HG03558 (cell line): Measurements from ENCODE around the gene NTMT1.

ENCODE experiments used
- ATAC-seq: cut with Tn5 transposase; IDR thresholded peaks from one replicate; pipeline ENCODE4 v1.9.1; 2021; ENCODE audit warnings: moderate number of reproducible peaks; ENCODE audit not compliant: unreplicated experiment; ENCODE audit errors: extremely low read depth

NTMT1 gene

GRCh38 chr9:129596541-129597331 lies 29.2 kb upstream of the NTMT1 start:
- no peak for ATAC-seq

- ATAC-seq = no peak
Measured at GRCh38 chr9:129597355-129598088, 28.4 kb upstream of the NTMT1 start.

- ATAC-seq = no peak
Measured at GRCh38 chr9:129598089-129598596, 27.8 kb upstream of the NTMT1 start.

- no peak for ATAC-seq
Measured at GRCh38 chr9:129601082-129601674, 24.8 kb upstream of the NTMT1 start.

DNA sequence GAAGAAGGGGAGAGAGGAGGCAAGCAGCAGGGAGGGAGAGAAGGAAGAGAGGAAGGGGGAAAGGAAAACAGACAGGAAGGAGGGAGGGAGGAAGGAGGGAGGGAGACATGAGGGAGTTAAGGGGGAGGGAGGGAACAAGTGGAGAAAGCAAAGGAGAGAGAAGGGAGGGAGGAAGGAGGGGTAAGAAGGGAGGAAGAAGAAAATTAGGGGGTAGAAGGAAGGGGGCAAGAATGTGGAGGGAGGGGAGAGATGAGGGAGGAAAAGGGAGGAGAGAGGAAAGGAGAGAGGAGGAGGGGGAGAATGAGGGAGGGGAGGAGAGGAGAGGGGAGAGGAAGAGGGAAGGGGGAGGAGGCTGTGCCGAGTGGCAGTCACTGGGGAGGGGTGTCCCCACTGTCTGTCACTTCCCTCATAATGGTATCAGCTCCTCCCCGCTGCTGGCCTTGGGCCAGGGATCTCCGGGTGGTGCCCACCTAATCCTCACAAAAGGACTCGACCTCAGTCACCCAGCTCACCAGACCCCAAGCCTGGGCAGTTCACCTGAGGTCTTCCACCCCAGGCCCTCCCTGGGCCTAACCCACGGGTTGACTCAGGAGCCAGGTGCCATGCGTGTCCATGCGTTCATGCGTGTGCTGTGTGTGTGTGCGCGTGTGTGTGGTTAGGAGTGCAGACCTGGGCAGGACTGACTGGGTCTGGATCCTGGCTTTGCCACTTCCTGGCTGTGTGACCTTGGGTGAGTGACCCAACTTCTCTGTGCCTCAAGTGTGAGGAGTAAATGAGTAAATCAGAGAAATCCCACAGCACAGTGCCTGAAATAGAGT lies 23.2 kb upstream of the NTMT1 start:
- no peak for ATAC-seq

DNA sequence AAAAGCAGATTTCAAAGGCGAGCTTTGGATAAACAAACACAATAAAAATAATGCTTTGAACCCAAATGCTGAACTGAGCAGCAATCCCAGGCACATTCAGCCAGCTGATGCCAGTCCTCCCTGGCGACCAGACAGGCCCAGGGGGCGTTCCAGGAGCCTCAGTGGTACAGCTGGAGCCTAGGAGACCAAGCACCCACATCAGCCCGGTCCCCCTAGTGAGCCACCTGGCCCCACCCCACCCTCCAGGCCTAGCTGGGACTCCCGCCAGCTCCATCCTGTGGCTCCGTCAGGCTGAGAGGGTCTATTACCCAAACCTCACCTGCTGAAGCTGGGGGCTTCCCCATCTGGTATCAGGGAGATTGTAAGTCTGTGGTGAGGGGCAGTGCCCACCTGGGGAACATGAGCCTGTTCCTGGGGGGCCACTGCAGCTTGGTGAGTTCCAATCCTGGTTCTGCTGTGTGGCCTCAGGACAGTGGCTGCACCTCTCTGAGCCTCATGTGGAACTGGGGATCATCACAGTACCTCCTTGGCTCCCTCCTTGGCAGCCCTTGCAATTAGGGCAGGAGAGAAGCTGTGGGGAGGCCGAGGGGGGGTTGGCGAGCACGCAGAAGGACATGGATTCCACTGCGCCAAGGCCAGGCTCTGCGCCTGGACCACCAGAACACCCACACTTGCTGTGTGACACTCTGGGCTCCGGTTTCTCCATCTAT lies 21.8 kb upstream of the NTMT1 start:
- no peak for ATAC-seq

DNA sequence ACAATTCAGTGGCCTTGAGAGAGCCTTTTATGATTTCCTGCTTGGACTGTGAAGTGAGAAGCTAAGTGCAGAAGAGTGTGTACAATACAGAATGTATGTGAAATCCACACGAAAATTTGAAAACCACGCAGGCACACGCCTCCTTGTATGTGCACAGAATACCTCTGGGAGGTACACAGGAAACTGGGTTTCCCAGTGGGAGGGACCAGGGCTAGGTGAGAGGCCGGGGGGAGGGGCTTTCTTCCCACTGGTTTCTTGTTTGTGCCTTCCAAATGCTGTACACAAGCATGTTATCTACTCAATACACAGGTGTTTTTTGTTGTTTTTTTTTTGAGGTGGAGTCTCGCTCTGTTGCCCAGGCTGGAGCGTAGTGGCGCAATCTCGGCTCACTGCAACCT lies 21.2 kb upstream of the NTMT1 start:
- no peak for ATAC-seq

DNA sequence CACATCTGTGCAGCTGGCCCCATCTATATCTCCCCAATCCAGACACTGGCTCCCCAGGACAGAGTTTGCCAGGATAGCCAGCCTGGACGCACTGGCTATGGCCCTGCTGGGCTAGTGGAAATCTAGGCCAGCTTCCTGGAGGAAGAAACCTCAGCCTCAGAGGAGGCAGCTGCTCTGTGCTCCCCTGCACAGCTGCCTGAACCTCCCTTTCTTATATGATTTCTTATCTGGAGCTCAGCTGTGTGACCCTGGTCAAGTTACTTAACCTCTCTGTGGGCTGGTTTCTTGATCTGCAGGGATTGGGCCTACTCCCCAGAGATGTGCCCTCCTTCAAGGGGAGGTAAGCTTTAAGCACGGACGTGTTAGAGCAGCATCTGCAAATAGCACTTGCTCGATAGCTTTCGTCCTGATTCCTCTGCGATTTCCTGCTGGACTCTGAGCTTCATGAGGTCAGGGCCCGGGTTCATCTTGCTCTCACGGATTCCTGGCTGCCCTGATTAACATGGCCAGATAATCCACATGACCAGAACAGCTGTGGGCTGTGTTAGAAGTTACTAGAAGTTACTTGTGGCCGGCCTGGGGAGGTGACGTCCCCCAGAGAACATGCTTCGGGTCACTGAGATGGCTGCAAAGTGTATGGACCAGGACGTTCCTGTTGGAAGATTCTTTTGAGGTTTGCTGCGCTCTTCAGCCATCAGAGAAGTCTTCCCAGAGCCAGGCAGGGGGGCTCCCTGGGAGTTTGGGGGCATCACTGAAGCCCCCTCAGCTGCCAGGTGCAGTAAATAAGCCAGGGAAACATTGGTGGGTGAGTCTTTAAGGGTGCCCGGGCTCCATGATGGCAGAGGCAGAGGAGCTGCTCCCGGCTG lies 19.6 kb upstream of the NTMT1 start:
- no peak for ATAC-seq

- ATAC-seq = no peak
Measured at GRCh38 chr9:129607027-129607387, 19.0 kb upstream of the NTMT1 start.

DNA sequence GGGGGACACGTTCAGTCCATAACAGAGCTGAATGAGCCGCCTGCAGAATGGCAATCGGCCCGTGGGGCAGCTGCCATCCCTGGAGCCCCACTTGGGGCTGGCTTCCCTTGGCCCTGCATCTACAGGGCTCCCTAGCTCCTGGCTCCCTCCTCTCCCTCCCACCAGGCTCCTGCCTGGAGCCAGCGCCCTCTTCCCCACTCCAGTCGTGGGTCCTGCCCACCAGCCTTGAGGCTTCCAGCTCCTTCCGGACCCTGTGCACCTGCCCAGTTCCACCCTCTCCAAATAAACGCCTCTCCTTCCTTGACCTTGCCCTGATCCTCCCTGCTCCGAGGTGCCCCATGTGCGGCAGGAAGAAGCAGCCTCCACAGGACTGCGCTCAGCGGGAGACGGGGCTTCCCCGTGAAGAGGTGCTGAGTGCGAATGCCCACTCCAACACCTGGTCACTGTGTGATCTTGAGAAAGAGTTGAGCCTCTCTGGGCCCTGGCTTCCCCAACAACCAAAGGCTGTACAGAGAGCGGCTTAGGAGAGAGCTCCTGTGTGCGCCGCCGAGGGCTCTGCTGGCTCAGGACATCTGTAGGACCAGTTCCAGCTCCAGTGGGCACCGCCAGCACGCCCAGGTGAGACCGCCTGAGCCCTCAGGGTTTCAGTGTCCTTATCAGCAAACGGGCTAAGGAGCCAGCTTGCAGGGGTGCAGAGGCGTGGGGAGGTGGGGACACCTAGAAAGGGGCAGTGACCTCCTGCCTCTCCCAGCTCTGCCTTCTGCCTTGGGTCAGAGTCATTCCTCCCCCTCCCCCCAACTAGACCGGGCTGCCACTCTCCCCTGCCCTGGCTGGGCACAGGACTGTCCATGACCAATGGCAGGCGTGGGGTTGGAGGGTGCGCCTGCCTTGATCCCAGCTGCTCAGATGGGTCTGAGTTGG lies 17.1 kb upstream of the NTMT1 start:
- ATAC-seq = no peak

- ATAC-seq = no peak
Measured at GRCh38 chr9:129609486-129610212, 16.3 kb upstream of the NTMT1 start.

DNA sequence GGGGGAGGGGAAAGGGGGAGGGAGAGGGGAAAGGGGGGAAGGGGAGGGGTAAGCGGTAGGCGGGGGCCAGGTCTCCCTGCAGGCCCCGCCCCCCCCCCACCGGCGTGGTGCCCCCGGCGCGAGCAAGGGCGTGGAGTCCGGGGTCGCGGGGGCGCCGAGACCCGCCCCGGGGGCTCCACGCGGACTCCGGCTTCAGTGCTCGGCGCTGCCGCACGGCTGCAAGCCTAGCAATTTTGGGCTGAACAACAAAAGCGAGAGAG lies 15.8 kb upstream of the NTMT1 start:
- ATAC-seq = no peak

GRCh38 chr9:129610473-129611306 lies 15.3 kb upstream of the NTMT1 start:
- no peak for ATAC-seq

DNA sequence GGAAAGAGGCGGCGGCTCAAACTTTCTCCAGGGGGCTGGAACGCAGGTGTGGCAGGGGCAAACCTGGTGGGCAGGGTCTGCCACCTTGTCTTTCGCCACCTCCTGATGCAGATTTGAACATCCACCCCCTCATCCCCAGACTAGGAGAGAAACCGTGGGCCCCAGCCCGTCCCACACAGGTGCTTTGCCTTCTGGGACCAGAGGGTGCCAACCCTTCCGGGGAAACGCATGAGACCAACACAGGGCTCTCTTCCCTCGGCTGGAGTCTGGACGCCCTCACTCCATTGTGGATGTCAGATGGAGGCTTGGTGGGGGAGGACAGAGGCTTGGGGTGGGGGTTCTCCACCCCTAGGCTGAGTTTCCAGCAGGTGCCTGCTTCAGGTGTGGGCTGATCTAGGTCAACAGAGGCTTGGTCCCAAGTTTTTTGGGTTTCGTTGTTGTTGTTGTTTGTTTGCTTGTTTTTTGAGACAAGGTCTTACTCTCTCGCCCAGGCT lies 14.6 kb upstream of the NTMT1 start:
- ATAC-seq = no peak

DNA sequence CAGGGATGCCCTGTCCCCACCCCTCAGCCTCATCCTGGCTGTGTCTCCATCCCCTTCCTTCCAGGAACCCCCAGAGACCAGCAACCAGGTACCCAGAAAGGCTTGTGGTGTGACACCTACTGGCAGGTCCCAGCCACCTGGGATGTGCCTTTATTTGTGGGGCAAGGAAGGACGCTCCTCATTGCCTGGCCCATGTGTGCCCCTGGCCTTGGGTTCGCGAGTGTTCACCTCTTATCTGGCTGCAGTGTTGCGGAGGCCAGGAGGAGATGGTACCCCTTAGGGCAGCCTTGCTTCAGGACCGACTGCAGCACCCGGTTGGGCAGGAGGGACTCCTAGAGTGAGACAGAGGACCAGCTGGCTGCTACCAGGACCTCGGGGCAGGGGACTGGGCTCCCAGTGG lies 13.8 kb upstream of the NTMT1 start:
- ATAC-seq = no peak

DNA sequence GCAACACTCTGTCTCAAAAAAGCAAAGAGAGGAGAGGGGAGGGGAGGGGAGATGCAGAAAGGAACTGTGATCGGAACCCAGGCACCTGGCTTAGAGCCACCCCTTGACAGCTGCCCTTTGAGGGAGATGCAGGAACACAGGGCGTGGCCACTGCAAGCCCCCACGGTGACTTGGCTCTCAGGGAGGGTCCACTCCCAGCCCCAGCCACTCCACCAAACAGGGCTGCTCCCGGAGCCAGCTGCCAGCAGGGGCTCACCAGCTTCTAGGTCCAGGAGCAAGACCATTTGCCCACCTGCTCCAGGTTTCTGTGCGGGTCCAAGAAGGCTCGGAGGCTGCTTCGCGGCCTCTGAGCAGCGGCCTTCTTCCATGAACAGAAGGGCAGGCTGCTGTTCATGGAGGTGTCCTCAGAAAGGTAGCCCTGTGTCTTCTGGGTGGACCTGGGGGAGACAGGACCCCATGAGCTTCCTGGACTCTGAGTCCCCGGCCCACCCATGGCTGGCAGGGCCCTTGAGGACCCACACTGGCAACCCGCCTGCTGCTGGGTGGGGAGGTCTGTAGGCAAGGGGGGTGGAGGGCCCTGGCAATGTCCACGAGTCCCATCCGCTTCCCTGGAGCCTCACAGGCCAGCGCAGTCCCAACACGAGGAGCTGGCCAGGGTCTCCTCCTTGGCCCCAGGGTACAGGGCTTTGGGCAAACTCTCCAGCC lies 13.0 kb upstream of the NTMT1 start:
- ATAC-seq = no peak
